GM19372 (cell line): Measurements from ENCODE around the gene IQCC.
A peak's percentile ranks its signal among the peaks of the same experiment; 100 is the strongest.
"Not testable (repeated sequence)": the region's sequence is repeated elsewhere in the genome, so short reads cannot be mapped to it uniquely, and the experiment has no call there.

ENCODE experiments used
- ATAC-seq: cut with Tn5 transposase; IDR thresholded peaks from one replicate; pipeline ENCODE4 v1.9.1; 2021; ENCODE audit warnings: mild to moderate bottlenecking, low read depth, moderate library complexity; ENCODE audit not compliant: unreplicated experiment

IQCC gene

DNA sequence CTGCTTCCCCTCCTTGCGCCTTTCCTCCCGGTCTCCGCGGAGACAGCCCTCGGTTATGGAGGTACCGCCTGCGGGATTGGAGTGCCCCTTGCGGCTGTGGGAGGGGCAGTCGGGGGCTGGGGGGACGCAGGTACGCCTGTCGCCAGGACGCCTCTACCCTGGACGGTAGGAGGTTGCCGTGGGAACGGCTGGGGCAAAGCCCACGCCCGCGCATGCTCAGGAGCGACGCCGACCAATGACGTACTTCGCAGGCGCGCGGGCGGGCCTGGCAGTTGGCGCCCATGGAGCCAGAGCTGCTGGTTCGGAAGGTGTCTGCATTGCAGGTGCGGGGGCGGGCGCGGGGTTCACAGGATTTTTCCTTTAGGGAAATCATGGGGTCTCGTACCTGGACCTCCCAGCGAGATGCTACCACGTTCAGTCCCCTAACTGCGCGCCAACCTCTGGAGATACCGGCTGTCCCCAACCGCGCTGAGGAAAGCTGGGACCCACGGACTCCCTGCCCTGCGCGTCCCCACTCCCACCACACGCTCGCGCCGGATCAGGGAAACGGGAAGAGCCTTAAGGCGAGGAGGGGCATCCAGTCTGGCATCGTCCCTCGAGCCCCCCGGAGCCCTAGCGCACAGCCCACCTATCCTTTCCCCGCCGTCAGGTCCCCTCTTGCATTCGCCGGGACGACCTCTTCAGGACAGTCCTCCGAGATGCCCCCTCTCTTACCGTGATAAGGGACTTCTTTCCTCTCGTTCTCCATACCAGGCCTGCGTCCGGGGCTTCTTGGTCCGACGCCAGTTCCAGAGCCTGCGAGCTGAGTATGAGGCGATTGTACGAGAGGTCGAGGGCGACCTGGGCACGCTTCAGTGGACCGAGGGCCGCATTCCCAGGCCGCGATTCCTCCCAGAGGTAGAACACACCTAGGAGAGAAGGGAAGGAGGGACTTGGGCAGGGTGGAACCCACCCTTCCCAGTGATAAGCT is at the start of gene IQCC:
Gene IQCC, plus strand, starts transcription at position 271 of the 970 bp plus-strand sequence. Its CDS starts 11 bp downstream, at position 282.
- ATAC-seq: peak; percentile 56

DNA sequence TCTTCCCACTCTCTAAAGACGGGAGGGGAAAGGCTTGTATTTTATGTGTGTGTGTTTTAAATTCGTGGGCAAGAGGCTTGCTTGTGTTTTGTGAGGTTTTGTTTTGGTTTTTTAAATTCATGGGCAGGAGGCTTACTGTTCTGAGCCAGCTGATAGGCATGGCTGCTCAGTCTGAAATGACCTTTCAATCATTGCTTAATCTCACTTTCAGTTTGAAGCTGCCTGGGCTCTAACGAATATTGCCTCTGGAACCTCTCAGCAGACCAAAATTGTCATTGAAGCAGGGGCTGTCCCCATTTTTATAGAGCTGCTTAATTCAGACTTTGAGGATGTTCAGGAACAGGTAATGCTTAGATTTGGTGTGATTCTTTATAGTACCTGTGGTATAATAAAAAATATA is 46.3 kb upstream of the IQCC start:
- no peak for ATAC-seq

DNA sequence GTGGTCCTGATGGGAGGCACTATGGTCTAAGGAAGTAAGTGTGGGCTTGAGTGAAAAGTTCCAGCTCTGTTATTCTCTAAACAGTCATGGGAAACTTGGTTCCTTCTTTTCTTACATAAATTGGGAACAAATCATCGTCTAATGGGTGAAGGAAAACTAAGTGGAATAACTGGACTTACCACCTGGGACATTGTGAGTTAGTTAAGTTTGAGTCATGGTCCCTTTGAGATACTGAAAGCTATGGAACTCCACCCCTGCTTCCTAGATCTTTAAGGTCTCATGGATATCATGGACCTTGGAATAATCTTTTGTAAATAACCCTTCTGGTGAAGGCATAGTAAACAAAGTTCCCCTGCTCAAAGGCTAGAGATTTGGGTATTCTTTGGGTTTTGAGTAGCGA is 42.1 kb upstream of the IQCC start:
- ATAC-seq: no peak

DNA sequence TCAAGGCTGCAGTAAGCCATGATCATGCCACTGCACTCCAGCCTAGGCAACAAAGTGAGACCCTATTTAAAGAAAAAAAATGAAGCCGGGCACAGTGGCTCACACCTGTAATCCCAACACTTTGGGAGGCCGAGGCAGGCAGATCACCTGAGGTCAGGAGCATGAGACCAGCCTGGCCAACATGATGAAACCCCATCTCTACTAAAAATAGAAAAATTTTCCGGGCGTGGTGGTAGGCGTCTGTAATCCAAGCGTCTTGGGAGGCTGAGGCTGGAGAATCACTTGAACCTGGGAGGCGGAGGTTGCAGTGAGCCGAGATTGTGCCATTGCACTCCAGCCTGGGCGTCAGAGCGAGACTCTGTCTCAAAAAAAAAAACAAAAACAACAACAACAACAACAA is 39.8 kb upstream of the IQCC start:
- not testable (repeated sequence) for ATAC-seq

DNA sequence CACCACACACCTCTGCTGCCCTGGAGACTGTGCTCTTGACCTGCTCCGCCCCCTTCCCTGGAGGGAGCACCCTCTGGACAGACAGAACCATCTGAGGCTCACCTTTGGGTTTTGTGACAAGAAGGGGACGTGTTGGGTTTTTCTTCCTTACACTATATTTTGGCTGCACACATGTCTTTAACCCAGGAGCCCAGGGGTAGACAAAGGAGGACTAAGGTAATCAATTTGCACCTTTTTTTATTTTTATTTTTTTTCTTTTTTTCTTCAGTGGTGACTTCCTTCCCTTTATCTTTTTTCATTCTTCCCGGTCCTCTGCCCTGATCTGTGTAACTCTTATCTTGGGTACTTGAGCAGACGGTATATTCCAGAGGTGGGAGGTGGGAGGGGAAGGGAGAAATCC is 34.5 kb upstream of the IQCC start:
- no peak for ATAC-seq

DNA sequence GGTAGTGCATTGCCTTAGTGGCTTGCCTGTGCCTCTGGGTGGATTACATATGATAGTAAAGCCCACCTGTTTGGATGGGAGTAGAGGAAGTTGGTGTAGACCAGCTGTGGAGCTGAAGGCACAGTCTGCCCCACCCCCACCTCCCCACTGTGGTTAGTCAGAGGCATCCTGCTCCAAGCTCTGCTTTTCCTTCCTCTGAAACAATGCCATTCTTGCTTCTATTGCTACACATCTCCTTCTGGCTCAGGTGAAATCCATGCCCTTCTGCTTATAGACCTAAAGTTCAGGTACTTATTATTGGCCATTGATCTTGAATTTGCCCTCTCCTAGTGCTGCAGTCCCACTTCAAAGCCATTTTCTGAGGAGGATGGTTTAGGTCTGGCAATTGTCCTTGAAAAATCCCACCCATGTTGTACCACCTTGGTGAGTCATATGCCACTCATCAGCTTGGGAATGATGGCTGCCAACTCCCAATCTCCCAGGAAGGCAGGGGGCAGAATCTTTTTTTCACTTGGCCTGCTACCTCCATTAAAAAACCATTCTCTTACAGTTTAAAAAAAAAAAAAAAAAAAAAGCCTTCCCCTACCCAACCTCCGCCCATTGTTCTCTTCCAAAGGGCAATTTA is 32.7 kb upstream of the IQCC start:
- ATAC-seq: no peak

DNA sequence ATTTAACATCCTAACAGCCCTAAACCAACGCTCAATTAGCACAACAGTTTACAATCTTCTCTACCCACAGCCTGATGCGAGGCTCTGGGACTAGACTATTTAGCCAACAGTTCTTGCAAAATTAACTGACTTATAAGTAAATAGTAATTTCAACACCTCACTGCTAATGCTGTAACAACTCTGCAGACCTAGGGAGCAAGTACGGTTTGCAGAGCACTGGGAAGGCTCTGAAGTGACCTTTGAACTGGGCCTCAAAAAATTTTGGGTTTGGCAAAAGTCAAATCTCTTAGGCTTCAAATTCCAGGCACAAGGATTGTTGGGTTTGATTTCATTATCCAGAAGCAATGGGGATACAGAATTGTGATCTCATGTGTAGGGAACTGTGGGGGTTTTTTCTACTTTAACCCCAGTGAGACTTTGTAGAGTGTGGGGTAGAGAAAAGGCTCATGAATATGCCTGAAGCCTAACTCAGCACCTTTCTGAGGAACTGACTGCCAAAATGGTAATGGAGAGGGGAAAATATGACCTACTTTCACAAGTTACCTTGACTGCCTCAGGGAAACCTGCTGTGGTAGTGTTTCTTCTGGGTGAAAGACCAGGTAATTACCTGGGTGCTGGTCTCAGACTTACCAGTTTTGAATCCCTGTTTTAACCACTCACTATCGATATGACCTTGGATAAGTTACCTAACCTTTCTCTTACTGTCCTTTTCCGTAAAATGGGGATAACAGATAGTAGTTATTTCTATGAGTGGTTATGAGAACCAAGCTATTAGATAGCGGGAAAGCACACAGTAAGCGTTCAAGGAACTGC is 26.9 kb upstream of the IQCC start:
- ATAC-seq: no peak

DNA sequence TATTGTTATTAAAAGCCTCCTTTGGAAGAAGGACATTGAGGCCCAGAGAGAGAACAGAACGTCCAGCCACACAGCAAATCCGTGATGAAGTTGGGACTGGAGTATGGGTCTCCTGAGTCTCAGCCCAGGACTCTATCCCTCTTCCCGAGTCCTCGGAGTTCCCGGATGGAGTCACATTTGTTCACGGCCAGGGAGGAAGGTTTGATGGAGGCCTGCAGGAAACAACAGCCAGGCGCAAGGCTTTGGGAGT is 26.4 kb upstream of the IQCC start:
- no peak for ATAC-seq

DNA sequence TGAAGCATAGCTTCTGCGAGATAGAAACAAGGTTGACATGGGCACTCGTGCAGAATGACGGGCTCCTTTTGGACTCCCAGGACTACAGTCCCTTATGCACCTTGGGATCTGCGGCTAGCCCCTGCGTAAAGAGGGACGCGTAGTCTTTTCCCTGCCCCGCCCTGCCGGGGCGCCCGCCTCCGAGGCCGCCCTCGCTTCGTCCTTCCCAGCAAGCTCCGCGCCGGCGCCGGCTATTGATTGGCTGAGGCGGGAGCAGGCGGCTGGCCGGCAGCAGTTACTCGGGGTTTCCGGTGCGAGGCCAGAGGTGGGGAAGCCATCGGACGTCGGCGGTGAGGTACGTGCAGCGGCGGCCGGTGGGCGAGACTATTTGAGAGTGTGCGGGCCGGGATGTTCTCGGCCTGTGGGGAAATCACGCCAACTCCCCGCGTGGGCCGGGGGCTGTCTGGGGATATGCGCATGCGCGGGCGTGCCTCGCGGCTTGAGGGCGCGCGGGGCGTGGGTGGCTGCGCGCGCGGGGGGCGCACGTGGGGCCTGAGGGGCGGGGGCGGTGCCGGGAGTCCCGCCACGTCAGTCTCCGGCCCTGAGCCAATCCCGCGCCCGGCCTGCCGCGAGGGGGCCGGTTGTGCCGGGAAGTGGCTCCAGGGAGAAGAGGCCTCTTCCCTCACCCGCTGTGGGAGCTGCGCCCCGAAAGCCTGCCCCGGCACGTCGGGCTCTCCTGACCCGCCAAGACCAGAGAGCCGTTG is 25.9 kb upstream of the IQCC start, which contains the start of gene TXLNA:
Gene TXLNA, plus strand, starts transcription at position 233 of the 743 bp plus-strand sequence. CDS start 671 bp downstream, outside the sequence.
- ATAC-seq: peak; percentile 84

DNA sequence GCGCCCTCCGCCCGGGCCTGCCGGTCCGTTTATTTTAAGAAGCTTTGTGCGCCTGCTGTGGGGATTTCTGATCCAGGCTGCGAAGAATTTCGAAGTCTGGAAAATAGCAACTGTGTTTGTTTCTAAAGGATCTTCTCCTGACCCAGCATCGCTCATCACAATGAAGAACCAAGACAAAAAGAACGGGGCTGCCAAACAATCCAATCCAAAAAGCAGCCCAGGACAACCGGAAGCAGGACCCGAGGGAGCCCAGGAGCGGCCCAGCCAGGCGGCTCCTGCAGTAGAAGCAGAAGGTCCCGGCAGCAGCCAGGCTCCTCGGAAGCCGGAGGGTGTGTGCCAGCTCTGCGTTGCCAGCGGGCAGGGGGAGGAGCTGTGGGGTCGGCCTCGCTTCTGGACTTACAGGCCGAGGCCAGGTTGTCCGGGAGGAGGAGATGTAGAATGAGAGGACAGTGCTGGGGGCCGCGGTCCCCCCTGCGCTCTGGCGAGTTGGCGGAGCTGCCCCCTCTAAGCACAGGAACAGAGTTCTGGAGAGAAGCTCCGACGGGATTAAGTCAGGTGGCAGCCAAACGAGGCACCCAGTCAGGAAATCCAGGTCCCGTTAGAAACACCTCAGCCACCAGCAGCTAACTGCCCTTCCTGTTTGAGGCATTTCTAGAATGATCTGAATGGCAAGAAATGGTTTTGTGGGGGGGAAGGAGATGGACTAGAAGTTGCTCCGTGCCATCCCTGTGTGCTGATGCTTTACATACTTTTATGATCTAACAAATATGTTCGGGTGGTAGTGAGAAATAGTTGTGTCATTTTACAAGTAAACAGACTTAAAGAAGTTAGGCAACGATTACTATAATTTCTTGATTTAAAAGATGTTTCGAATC is 25.0 kb upstream of the IQCC start:
- ATAC-seq: no peak

DNA sequence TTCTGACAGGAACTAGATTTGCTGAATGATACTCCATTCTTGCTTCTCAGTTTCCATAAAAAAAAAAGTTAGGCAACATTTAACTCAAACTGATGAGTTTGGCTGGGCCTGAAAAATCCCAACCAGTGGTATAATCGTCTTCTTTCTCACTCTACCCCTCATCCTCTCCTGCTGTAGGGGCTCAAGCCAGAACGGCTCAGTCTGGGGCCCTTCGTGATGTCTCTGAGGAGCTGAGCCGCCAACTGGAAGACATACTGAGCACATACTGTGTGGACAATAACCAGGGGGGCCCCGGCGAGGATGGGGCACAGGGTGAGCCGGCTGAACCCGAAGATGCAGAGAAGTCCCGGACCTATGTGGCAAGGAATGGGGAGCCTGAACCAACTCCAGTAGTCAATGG is 24.4 kb upstream of the IQCC start:
- no peak for ATAC-seq

DNA sequence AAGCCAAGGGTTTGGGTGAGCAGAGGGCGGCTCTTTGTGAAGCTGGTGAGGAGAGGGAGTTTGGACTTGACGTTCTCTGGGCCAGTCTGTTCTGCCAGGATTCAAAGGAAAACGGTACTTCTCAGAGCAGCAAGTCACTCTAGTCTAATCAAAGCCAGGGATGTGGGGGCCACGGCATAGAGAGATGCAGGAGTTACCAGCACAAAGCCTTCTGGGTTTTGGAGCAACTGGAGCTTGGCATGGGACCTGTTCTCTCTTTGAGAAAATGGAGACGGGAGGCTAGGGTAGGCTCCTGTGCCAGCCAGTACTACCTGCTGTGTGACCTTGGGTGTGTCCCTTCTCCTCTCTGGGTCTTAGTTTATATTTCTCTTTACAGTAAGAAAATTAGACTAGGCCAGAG is 23.9 kb upstream of the IQCC start:
- ATAC-seq: no peak

DNA sequence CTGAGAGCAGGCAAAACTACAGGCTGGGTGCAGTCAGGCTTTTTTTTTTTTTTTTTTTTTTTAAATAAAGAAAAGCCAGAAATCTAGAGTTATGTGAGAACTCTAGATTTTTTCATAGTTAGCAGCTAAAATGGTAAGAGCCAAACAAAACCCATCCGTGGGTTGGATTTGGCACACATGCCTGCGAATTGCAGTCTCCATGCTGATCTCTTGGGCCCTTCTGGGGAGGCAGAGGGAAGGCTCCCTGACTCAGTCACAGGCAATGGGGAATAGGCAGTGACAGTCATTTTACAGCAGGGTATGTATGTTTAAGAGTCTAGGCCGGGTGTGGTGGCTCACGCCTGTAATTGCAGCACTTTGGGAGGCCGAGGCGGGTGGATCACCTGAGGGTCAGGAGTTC is 23.4 kb upstream of the IQCC start:
- ATAC-seq: no peak

DNA sequence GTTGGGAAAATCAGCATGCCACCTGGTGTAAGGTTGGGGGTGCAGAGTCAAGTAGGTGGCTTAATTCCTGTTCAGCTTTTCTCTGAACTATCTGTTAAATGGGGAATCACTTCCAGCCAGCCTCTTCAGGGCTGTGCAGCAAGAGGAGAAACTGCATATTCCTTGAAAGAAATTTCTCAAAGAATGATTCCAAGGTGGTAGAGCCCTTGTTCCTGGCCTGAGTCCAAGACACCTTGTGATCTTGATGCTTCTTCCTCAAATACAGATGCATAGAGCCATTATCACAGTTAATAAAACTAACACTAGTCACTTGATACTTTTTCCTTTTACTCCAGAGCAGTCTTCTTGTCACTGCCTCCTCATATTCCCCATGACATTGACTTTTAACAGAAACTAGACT is 20.8 kb upstream of the IQCC start:
- ATAC-seq: no peak

DNA sequence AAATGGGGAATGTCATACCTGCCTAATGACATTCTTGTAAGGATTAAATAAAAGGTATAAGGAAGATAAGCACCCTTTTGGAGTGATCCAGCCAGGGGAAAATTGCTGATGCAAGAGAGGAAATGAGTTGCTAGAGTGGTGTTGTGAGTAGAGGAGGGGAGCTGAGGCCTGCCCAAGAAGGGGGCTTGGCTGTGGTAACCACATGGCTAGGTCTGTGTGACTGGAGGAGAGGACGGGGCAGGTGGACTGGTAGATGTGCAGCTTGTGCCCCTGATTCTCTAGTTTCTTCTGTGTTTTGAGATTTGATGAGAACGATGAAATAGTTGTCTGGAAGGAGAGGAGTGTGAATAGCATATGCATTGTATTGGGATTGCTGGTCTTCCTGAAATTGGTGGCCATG is 19.4 kb upstream of the IQCC start:
- ATAC-seq: no peak

DNA sequence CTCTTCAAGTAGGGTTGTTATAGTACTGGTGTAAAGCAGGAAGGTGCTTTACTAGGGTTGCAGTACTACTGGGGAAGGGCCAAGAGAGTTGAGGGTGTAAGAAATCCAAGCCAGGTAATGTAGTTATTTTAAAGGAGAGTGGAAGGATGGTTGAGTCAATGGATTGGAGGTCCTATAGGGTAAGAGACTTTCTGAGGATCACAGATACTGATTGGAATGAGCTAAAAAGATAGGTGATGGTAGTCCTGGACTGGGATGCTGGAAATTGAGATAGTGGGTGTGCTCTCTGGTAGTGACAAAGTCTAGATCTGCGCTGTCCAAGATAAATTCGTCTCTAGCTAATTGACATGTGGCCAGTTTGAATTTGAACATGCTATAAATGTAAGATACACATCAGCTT is 19.0 kb upstream of the IQCC start:
- ATAC-seq: no peak

DNA sequence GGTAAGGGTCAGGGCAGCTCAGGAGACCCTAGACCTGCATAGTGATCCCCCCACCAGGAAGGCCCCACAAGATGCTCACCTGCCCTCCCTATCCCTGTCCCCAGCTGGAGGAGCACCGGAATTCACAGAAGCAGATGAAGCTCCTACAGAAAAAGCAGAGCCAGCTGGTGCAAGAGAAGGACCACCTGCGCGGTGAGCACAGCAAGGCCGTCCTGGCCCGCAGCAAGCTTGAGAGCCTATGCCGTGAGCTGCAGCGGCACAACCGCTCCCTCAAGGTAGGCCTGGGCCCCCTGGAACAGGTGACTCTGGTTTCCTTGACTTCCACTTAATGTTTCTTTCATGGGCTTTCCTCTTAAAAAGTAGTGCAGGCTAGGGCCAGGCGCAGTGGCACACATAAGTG is 17.6 kb upstream of the IQCC start:
- ATAC-seq: no peak

DNA sequence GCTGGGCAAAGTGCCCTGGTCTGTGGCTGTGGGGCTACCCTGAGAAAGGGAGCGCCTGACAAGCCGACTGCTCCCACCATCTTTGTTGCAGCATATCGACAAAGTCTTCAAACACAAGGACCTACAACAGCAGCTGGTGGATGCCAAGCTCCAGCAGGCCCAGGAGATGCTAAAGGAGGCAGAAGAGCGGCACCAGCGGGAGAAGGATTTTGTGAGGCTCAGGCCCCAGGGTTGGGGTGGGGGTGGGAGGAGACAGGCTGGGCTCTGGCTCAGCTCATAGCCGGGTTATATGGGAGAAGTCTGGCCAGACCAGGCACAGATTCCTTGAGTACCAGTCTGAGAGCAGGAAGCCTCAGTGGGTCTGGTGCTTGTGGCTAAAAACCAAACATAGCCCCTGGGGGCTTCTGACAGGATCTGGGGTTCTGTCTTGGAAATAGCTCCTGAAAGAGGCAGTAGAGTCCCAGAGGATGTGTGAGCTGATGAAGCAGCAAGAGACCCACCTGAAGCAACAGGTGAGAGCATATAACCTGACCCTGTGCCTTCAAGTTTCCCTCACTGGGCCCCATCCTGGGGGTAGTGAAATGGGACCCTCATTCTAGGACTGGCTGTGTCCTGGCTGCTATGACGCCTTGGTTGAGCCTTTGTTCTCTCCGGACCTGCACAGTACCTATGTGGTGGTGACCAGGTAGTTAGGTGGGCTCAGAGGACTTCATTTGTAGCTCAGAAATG is 13.1 kb upstream of the IQCC start:
- ATAC-seq: no peak

DNA sequence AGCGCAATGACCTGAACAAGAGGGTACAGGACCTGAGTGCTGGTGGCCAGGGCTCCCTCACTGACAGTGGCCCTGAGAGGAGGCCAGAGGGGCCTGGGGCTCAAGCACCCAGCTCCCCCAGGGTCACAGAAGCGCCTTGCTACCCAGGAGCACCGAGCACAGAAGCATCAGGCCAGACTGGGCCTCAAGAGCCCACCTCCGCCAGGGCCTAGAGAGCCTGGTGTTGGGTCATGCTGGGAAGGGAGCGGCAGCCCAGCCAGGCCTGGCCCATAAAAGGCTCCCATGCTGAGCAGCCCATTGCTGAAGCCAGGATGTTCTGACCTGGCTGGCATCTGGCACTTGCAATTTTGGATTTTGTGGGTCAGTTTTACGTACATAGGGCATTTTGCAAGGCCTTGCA is 10.5 kb upstream of the IQCC start:
- ATAC-seq: no peak
